ENCODE results near the gene DKC1.
A peak's percentile ranks its signal among the peaks of the same experiment; 100 is the strongest.

Gene DKC1

GRCh38 chrX:154804957-154805695, 42.5 kb downstream of the DKC1 start, which contains the start of gene MPP1:
Gene MPP1 (minus strand): TSS chrX:154805485. CDS start chrX:154805373, 112 bp downstream.
- DNase-seq (ENCODE audit: low spot score) = peak; percentile 90
- no peak for TF ChIP-seq CTCF (IDR thresholded peaks at IDR 0.05; ENCODE audit: borderline replicate concordance, control extremely low read depth, extremely low read depth, insufficient read depth, missing control alignments)

GRCh38 chrX:154805696-154806091, 43.0 kb downstream of the DKC1 start:
- no peak for TF ChIP-seq CTCF (IDR thresholded peaks at IDR 0.05; ENCODE audit: borderline replicate concordance, control extremely low read depth, extremely low read depth, insufficient read depth, missing control alignments)
- in situ Hi-C loops (cut with MboI; ENCODE audit: low sequenced_read_pairs, unreplicated experiment) = loop anchor here (25.0 kb wide), 1 partner anchor 107 kb away; no protein-coding TSS in a partner anchor
- DNase-seq (ENCODE audit: low spot score) = no peak

More at GRCh38 chrX:154804957-154805695, 42.5 kb downstream of the DKC1 start, which contains the start of gene MPP1:
- in situ Hi-C loops (cut with MboI; ENCODE audit: low sequenced_read_pairs, unreplicated experiment) = loop anchor here (25.0 kb wide), 1 partner anchor 107 kb away; no protein-coding TSS in a partner anchor

GRCh38 chrX:154806837-154807501, 44.3 kb downstream of the DKC1 start:
- in situ Hi-C loops (cut with MboI; ENCODE audit: low sequenced_read_pairs, unreplicated experiment) = loop anchor here (25.0 kb wide), 1 partner anchor 105 kb away; no protein-coding TSS in a partner anchor
- DNase-seq (ENCODE audit: low spot score) = no peak
- TF ChIP-seq CTCF (IDR thresholded peaks at IDR 0.05; ENCODE audit: borderline replicate concordance, control extremely low read depth, extremely low read depth, insufficient read depth, missing control alignments) = no peak

GRCh38 chrX:154809939-154810665, 47.4 kb downstream of the DKC1 start:
- no peak for TF ChIP-seq CTCF (IDR thresholded peaks at IDR 0.05; ENCODE audit: borderline replicate concordance, control extremely low read depth, extremely low read depth, insufficient read depth, missing control alignments)
- no peak for DNase-seq (ENCODE audit: low spot score)
- in situ Hi-C loops (cut with MboI; ENCODE audit: low sequenced_read_pairs, unreplicated experiment) = loop anchor here (25.0 kb wide), 1 partner anchor 102 kb away; no protein-coding TSS in a partner anchor

- in situ Hi-C loops (cut with MboI; ENCODE audit: low sequenced_read_pairs, unreplicated experiment) = loop anchor here (25.0 kb wide), 1 partner anchor 100 kb away; no protein-coding TSS in a partner anchor
Observed at GRCh38 chrX:154812341-154813101, 49.9 kb downstream of the DKC1 start.

More at GRCh38 chrX:154812341-154813101, 49.9 kb downstream of the DKC1 start:
- no peak for TF ChIP-seq CTCF (IDR thresholded peaks at IDR 0.05; ENCODE audit: borderline replicate concordance, control extremely low read depth, extremely low read depth, insufficient read depth, missing control alignments)
- no peak for DNase-seq (ENCODE audit: low spot score)
